HCT116 (cell line): ENCODE measurements around the gene GNAT1.

Experiments used
- POLR2AphosphoS5 ChIP-seq: IDR thresholded peaks from 2 replicates; pipeline ENCODE4 v1.6.1; 2011; ENCODE audit warnings: mild to moderate bottlenecking, low read depth, low read length, moderate library complexity
- RAD21 ChIP-seq: IDR thresholded peaks from 2 replicates; pipeline ENCODE4 v1.6.1; 2012; ENCODE audit warnings: low read depth, mild to moderate bottlenecking
- TF ChIP-seq, protein P1 (sequence below), 3 experiments: fragments of 200-600 bp in 1 of 3; sonication (generic) in 1 of 3; IDR thresholded peaks in 2 of 3; conservative IDR thresholded peaks in 1 of 3; 2 replicates each; pipeline ENCODE4 v1.5.1; 2012 to 2017; ENCODE audit warnings: low read depth in 2 of 3, low read length in 2 of 3, antibody characterized with exemption in 1 of 3, borderline replicate concordance in 1 of 3, control low read depth in 1 of 3, mild to moderate bottlenecking in 1 of 3, mixed read lengths in 1 of 3, mixed run types in 1 of 3, moderate library complexity in 1 of 3; ENCODE audit not compliant: insufficient read depth in 1 of 3

GRCh38 chr3:50161320-50161719, 30.1 kb upstream of the GNAT1 start:
- TF ChIP-seq, protein P1, sequence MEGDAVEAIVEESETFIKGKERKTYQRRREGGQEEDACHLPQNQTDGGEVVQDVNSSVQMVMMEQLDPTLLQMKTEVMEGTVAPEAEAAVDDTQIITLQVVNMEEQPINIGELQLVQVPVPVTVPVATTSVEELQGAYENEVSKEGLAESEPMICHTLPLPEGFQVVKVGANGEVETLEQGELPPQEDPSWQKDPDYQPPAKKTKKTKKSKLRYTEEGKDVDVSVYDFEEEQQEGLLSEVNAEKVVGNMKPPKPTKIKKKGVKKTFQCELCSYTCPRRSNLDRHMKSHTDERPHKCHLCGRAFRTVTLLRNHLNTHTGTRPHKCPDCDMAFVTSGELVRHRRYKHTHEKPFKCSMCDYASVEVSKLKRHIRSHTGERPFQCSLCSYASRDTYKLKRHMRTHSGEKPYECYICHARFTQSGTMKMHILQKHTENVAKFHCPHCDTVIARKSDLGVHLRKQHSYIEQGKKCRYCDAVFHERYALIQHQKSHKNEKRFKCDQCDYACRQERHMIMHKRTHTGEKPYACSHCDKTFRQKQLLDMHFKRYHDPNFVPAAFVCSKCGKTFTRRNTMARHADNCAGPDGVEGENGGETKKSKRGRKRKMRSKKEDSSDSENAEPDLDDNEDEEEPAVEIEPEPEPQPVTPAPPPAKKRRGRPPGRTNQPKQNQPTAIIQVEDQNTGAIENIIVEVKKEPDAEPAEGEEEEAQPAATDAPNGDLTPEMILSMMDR (IDR thresholded peaks at IDR 0.05 in 2 of 3, conservative IDR thresholded peaks at IDR 0.05 in 1 of 3; ENCODE audit: borderline replicate concordance in 1 of 3, insufficient read depth in 1 of 3, low read depth in 2 of 3, low read length in 2 of 3), result no peak
- TF ChIP-seq POLR2AphosphoS5 (no peak), RAD21 (no peak)
